GM18502 (cell line): Measurements from ENCODE around the gene UACA.
"Not testable (repeated sequence)": the region's sequence is repeated elsewhere in the genome, so short reads cannot be mapped to it uniquely, and the experiment has no call there.

Experiments
- ATAC-seq: cut with Tn5 transposase; IDR thresholded peaks from one replicate; pipeline ENCODE4 v1.9.1; 2021; ENCODE audit warnings: mild to moderate bottlenecking; ENCODE audit not compliant: unreplicated experiment, poor library complexity

Gene UACA

GRCh38 chr15:70679919-70680231 is 83.5 kb downstream of the UACA start:
- no peak for ATAC-seq

- no peak for ATAC-seq
Observed at GRCh38 chr15:70672081-70672480, 91.3 kb downstream of the UACA start.

DNA sequence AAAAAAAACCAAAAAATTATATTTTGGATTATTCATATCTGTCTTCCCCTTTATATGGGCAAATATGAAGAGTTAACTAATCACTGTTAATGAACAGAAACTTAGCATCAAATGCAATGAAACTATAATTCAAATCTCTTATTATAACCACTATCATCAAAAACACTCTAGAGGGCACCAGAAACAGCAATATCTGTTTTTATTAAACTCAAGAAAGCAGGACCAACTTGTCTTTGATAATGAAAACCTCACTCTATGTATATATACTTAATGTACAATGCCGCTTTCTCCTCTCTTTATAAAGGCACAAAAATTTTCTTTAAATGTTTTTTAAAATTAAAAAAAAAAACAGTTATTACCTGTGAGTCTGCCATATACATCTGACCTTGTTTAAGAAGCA is 92.7 kb downstream of the UACA start:
- no peak for ATAC-seq

GRCh38 chr15:70669966-70670658 is 93.2 kb downstream of the UACA start:
- no peak for ATAC-seq

GRCh38 chr15:70669006-70669602 is 94.3 kb downstream of the UACA start:
- ATAC-seq, result peak; percentile 76

DNA sequence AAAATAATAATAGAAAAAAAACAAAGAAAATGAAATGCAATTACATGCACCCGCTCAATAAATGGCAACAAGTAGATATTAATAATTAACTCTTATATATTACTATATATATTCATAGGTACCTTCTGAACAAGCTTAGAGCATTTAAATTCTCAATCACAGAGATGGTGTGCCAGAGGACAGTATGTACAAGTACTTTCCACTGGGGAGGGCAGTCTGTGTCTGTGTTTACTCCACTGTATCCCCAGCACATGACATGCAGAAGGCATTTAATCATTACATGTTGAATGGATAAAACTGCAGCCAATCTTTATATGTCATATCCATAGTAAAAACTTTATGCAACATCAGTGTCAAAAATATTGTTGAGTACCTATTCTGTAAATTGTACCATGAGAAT is 97.8 kb downstream of the UACA start:
- no peak for ATAC-seq

DNA sequence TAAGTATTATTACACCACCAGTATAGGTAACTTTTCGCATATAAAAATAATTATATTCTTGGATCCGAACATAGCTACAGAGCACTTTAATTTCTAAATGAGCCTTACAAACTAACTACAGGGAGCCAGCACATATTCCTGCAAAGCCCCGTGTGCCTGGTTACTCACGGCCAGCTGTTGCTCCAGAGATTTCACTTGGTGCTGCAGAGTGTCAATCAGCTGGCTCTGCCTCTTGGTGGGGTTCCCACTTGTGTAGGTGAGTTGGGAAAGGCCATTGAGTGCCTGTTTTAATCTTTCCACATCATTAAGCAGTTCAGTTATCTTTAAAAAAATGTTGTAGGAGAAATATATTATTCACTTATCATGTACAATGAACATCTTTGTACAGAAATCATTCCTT is 98.9 kb downstream of the UACA start:
- no peak for ATAC-seq

GRCh38 chr15:70663069-70663468 is 100.3 kb downstream of the UACA start:
- not testable (repeated sequence) for ATAC-seq

DNA sequence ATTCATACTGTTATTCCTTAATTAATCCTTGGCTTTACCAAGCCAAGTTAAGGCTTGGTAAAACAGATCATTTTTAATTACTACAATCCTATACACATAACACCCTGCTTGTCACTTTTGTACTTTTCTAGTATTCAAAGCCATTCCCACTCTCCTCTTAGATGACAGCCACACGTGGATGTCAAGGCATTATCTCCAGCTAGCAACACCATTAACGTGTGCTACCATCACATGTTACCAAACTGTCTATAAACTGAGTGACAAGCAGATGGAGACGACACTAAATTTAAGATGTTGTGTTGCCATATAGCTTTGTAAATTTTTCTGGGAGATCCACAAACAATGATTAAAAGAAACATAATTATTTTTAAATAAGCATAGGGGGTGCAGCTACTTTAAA is 103.7 kb downstream of the UACA start:
- no peak for ATAC-seq

DNA sequence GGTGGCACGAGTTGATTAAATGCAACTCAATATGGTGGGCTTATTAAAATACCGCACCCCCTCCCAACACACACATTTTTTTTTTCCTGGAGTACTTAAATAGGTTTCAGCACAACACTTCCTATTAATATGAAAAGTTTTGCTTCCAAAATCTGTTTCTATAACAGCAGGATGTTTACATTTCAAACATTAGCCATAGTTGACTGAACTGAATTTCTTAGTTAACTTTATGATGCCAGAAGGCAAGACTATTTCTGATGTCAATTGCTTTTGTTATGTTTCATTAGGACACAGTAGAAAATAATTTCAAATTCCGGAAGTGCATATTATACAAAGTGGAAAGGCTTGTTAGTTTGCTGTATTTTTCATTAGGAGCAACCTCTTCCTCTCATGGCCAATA is 104.7 kb downstream of the UACA start:
- no peak for ATAC-seq

- ATAC-seq, result no peak
Observed at GRCh38 chr15:70653426-70653825, 109.9 kb downstream of the UACA start.

DNA sequence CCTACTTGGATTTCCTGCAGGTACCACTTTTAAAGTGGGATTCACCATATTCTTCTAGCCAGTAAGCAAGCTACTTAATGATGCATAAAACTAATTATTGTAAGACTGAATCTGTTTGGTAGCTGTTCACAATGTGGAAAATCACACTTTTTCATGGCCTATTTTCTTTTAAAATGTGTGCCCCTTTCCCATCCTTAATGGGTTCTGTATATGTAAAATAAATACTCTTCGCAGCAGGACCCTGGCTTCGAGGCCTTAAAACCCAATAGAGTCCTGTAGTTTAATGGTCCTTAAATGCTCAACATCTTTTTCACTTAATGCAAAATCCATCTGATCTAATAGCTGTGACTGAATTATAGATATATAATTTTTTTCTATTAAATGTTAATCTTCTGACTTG is 111.0 kb downstream of the UACA start:
- ATAC-seq, result no peak

- no peak for ATAC-seq
Observed at GRCh38 chr15:70651303-70651845, 112.0 kb downstream of the UACA start.

DNA sequence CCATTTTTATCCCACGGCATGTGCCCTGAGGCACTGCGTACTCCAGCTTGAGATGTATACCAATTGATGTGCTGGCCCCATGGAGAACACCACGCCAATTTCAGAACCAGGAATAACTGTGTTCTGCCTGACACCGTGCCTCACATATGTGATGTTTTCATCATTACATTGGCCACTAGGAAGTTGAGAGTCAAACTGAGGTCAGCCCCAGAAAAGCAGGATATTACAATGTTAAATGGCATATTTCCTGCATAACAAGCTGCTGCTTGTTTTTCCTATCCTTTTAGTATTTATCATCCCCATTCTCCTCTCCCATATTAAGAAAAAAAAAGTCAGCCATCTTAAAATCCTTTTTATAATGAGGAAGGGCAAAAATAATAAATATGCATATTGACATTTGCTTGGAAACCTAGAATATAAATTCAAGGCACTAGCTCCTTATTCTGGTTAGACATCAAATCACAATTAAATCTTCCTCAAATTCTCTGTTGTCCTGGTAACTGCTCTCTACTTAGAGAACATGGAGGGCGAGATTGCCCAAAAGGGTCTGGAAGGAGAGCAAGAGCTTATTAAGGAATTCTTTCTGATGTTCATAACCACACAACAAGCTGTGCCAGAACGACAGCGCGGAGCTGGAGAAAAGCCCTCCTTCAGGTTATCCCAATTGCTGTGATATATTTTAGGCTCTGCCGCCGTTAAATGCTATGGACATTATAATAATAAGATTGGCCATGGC is 112.6 kb downstream of the UACA start:
- no peak for ATAC-seq

DNA sequence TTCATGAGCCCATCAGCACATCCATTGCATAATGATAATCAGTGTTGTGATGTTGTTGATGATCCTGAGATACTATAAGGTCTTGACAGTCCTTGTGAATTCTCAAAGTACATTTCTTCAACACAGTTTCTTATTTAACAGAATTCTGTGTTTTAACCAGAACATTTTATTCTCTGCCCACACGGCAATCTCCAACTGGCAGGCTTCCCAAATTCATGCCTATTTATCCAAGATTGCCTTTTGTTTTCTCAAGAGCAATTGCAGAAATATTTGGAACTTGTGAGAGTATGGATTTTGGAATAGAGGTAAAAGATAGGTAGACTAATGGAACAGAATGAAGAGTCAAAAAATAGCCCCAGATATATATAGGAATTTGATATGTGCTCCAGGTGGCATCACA is 116.0 kb downstream of the UACA start:
- no peak for ATAC-seq

DNA sequence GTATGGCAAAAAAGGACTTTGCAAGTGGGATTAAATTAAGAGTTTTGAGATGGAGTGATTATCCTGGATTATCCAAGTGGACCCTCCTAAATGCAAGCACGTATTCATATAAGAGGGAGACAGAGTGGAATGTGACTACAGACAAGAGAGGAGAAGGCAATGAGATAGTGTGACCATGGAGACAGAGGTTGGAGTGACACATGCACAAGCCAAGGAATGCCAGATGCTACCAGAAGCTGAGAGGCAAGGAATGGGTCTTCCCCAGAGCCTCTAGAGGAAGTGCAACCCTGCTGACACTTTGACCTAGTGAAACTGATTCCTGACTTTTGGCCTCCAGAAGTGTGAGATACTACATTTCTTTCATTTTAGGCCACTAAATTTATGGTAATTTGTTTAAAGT is 117.2 kb downstream of the UACA start:
- ATAC-seq, result no peak

DNA sequence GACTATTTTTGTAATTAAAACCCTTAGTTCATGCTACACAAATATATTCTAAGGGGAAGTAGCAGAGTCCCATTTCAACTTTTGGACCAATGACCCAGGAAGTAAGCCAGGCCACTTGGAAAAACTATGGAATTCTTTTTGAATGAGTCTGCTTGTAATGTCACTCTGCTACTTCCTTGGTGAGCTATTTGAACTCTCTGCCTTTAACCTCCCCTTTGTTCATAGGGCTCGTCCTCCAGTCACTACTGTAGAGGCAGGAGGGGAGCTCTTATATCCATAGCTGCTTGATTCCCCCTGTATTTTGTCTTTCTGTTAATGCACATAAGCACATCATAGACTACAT is 119.6 kb downstream of the UACA start:
- ATAC-seq, result no peak

DNA sequence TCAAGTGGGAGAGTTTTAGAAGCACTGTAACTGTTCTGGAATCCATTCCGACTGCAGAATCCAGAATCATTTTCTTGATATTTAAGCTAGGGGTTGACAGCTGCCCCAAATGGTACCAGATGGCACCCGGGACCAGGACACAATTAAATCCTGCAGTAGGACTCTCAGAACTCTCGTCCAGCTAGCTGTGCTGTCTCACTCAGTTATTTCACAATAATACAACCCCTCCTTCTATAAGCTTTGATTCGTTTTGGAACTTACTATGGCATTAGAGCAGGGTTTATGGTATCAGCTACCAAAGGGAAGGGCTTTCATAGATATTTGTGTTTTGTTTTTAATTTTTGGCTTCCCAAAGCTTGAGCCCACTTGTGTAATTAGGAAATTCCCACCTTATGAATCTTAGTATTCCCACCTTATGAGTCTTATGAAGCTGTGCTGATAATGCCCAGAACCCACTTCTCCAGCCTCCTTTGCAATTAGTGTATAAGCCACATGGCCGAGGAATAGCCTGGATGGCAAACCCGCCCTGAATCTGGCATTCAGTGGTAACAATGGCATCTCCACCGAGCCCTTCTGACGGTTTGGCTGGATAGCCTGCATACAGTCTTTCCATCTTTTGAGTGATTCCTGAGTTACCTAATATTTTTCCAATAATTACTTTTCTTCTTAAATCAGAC is 120.1 kb downstream of the UACA start:
- ATAC-seq, result no peak

DNA sequence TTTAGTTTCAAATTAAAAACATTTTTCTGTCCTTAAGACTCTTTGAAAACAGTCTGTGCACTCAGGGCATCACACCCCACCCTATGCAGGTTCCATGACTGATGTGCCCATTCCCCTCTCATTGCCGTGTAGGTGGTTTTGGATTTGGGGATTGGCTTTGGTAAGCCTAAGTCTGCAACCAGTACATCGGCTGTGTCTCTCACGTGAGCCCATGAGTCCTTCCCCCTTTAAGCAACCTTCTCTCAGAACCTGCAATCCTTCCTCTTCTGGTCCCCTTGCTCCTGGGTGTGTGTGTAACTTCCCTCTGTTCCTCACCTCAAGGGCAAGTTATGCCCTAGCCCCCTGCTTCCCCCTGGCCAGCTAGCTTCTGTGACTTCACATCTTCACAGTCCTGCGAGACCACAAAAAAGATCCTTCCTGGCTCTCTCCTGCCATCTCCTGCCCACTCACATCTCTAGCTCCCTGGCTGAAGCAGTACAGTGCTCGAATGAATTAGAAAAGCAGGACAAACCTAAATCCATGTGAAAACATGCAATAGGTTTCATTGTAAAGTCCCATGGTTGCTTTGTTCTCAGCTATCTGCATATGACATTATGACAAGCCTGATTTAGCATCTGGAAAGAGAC is 126.7 kb downstream of the UACA start:
- no peak for ATAC-seq

DNA sequence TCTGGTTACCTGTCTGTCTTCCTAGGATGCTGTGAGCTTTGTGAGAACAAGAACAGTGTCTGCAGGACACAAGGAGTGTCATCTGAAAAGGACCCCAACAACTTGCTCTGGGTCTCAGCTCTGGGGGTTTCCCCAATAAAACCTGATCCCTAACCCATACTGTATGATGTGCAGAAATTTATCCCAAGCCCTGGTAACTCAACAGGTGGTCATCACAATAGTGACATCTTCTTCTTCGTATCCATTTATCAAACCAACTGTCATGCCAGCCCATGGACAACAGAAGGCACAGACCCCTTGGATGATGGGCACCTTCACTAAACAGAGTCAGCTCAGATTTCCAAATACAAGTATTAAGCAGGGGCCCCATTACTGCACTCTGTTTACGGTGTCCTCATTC is 127.5 kb downstream of the UACA start:
- no peak for ATAC-seq

GRCh38 chr15:70633991-70634390 is 129.4 kb downstream of the UACA start:
- ATAC-seq, result no peak
